Measurements from ENCODE around the gene LRRC3. TPM values are rescaled to one million over a fixed set of nuclear protein-coding genes. Genes with fewer than 3 reads are reported as not detected.

Gene LRRC3
- total and polyA plus RNA-seq, 12 donors: 0.67 to 3.2 (median 1.9) TPM

GRCh38 chr21:44442266-44443125 is 12.8 kb upstream of the LRRC3 start:
- intact Hi-C loops (cut with DNase I): no loop called here
- Histone ChIP-seq H3K36me3 (replicated peaks in 1 of 2) (no peaks in the 10 kb centered on the region), H3K4me3 (no peak overlapping the region), H3K27ac (no peak overlapping the region), H3K9me3 (replicated peaks in 1 of 3) (no peaks in the 10 kb centered on the region), H3K27me3 (peaks cover 3% of the 10 kb centered on the region), H3K4me1 (replicated peaks in 1 of 2) (no peaks in the 10 kb centered on the region)
- no peak for TF ChIP-seq CTCF (IDR thresholded peaks at IDR 0.05)
- TF ChIP-seq POLR2A (IDR thresholded peaks at IDR 0.05): no peak
- DNase-seq: no peak
- WGBS, 4 donors: 66 to 79% (median 77%) methylated on average over 9 to 19 of the region's 19 CpGs

DNA sequence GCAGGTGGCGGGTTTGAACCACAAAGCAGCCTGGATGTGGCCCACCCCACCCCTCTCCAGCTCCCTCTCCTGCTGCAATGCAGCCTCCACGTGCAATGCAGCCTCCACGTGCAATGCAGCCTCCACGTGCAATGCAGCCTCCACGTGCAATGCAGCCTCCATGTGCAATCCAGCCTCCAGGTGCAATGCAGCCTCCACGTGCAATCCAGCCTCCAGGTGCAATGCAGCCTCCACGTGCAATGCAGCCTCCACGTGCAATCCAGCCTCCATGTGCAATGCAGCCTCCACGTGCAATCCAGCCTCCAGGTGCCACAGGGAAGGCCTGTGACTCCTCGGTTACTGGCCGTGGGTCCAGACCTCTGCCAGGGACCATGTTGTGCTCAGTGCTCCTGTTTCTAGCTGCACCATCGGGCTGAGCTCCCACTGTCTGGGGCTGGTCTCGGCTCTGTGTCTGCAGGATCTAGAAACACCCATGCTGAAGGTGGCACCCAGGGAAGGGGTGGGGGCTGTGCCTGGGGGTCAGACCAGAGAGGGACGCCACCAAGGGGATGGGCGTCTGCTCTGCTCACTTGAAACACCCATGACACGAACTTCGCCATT is 11.9 kb upstream of the LRRC3 start:
- Histone ChIP-seq H3K27me3 (peaks cover 3% of the 10 kb centered on the region), H3K4me1 (replicated peaks in 1 of 2) (no peaks in the 10 kb centered on the region), H3K27ac (no peak overlapping the region), H3K36me3 (replicated peaks in 1 of 2) (no peaks in the 10 kb centered on the region), H3K4me3 (no peak overlapping the region), H3K9me3 (replicated peaks in 1 of 3) (no peaks in the 10 kb centered on the region)
- DNase-seq: no peak
- intact Hi-C loops (cut with DNase I): no loop called here
- TF ChIP-seq CTCF (IDR thresholded peaks at IDR 0.05) (no peak), POLR2A (IDR thresholded peaks at IDR 0.05) (no peak)
- WGBS, 4 donors: 73 to 80% (median 75%) methylated on average over 7 to 17 of the region's 17 CpGs

- WGBS, 4 donors: 66 to 96% (median 82%) methylated on average over 4 to 12 of the region's 12 CpGs
- Histone ChIP-seq H3K4me3 (no peak overlapping the region), H3K4me1 (replicated peaks in 1 of 2) (no peaks in the 10 kb centered on the region), H3K27me3 (peaks cover 3% of the 10 kb centered on the region), H3K27ac (no peak overlapping the region), H3K36me3 (replicated peaks in 1 of 2) (no peaks in the 10 kb centered on the region), H3K9me3 (replicated peaks in 1 of 3) (no peaks in the 10 kb centered on the region)
- TF ChIP-seq CTCF (IDR thresholded peaks at IDR 0.05) (no peak), POLR2A (IDR thresholded peaks at IDR 0.05) (no peak)
- DNase-seq: no peak
- intact Hi-C loops (cut with DNase I): no loop called here
Measured at GRCh38 chr21:44443891-44444285, 11.4 kb upstream of the LRRC3 start.

GRCh38 chr21:44444286-44444931 is 10.9 kb upstream of the LRRC3 start:
- intact Hi-C loops (cut with DNase I): no loop called here
- no peaks in the 10 kb centered on the region for H3K9me3 ChIP-seq (replicated peaks in 1 of 3)
- H3K36me3 ChIP-seq (replicated peaks in 1 of 2): no peaks in the 10 kb centered on the region
- no peak overlapping the region for H3K27ac ChIP-seq
- no peak overlapping the region for H3K4me3 ChIP-seq
- H3K4me1 ChIP-seq (replicated peaks in 1 of 2): no peaks in the 10 kb centered on the region
- 75 to 82% (median 76%) methylated on average over 14 to 21 of the region's 21 CpGs for WGBS, 4 donors
- peaks cover 3% of the 10 kb centered on the region for H3K27me3 ChIP-seq
- DNase-seq: no peak
- TF ChIP-seq POLR2A (IDR thresholded peaks at IDR 0.05) (no peak), CTCF (IDR thresholded peaks at IDR 0.05) (no peak)

Data from adrenal gland (tissue), 12 donors.